ENCODE measurements around the gene PMM2.
A peak's percentile ranks its signal among the peaks of the same experiment; 100 is the strongest.

Gene PMM2

DNA sequence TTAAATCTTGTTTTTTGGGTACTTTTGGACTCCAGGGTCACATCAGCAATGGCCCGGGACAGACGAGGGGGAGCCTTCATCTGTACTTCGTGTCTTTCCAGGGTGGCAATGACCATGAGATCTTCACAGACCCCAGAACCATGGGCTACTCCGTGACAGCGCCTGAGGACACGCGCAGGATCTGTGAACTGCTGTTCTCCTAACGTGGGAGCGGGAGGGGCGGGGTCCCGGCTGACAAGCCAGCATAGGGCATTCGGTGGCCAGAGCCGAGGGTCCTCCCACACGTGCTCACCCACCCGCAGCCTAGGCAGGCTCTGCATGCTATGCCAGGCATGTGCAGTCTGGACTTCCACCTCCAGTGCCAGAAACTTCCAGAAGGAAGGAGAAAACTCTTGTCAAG is 50.0 kb downstream of the PMM2 start:
- DNase-seq (ENCODE audit: low read depth): no peak
- TF ChIP-seq CTCF (conservative IDR thresholded peaks at IDR 0.05; ENCODE audit: low read depth, low read length): no peak
- H3K4me3 ChIP-seq (ENCODE audit: low read depth, low read length): no peak overlapping the region

DNA sequence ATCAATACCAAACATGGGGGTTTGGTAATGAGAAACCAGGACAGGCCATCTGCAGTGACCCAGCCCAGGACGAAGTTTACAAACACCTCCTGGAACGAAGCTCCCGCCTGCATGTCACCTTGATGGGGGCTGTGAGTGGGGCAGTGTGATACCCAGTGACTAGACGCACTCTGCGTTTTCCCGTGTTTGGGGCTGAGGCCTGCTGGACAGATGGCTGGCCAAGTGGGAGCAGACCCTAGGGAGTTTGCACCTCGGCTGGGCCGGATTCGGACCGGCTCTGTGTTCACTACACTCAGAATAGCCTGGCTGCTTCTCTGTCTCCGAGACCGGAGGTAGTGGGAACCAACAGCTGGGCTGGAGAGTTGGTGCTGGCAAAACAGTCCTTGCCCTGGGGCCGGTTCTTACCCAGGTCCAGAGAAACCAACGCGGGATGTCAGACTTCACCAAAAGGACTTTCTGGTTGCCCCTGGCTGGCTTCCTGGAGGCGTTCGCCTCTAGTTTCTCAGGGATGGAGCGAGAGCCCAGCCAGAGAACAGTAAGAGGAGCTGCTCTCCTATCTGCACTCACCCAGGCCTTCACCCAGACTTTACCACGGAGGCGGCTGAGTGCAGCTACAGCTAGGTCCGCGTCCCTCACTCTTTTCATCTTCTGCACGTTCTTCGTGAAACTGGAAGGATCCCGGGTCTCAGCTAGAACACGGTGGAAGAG is 50.7 kb downstream of the PMM2 start:
- no peak for TF ChIP-seq CTCF (conservative IDR thresholded peaks at IDR 0.05; ENCODE audit: low read depth, low read length)
- no peak overlapping the region for H3K4me3 ChIP-seq (ENCODE audit: low read depth, low read length)
- DNase-seq (ENCODE audit: low read depth): peak; percentile 30

DNA sequence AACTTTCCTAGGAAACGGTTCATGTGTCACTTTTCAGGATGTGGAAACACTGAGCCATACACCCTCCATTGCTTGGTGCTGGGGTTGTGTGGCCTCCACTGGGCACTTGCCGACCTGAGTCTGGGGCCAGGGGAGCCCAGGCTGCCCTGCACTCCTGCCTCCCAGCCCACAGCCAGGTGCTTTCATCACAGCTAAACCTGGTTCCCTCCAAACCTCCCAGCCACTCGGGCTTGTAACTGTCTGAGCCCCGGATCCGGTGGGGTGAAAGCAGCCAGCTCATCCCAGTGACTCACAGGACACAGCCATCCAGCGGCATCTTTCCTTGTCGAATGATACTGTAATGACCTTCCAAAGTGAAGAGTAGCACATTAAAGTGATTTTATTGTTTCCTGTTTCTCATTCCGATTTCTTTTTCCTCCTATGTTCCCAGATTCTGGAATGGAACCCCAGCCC is 51.3 kb downstream of the PMM2 start:
- H3K4me3 ChIP-seq (ENCODE audit: low read depth, low read length): no peak overlapping the region
- TF ChIP-seq CTCF (conservative IDR thresholded peaks at IDR 0.05; ENCODE audit: low read depth, low read length): no peak

GRCh38 chr16:8849411-8850011 is 51.9 kb downstream of the PMM2 start:
- peak; percentile 96 for DNase-seq (ENCODE audit: low read depth)
- no peak overlapping the region for H3K4me3 ChIP-seq (ENCODE audit: low read depth, low read length)
- no peak for TF ChIP-seq CTCF (conservative IDR thresholded peaks at IDR 0.05; ENCODE audit: low read depth, low read length)

More for the DNA sequence above, 51.3 kb downstream of the PMM2 start:
- peak; percentile 65 for DNase-seq (ENCODE audit: low read depth)

DNA sequence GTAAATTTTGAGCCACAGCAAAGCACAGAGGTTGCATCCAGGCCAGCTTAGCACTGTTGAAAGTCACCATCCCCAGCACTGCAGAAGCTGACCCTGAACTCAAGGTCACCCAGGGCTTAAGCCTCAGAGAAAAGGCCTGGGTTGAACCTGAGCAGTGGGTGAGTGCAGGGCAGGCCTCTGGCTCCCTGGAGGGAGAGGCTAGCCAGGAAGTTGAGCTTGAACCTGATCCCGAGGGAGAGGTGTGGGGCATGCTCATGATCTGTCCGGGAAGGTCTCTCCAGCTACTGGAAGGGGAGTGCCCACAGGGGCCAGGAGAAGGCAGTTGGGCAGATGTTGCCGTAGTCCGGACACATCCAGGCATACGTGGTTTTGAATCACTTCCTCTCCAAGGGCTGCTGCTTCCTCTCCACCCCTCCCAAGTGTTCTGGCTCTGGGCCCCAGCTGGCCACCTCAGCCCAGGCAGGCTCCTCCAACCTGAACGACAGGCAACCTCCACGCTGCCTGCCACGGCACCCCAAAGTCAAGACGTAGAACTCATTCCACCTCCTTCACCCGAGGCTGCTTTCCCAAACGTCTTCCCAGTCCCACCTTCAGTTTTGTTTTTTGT is 52.7 kb downstream of the PMM2 start:
- no peak for TF ChIP-seq CTCF (conservative IDR thresholded peaks at IDR 0.05; ENCODE audit: low read depth, low read length)
- no peak overlapping the region for H3K4me3 ChIP-seq (ENCODE audit: low read depth, low read length)
- peak; percentile 82 for DNase-seq (ENCODE audit: low read depth)

- no peak for DNase-seq (ENCODE audit: low read depth)
- H3K4me3 ChIP-seq (ENCODE audit: low read depth, low read length): no peak overlapping the region
- no peak for TF ChIP-seq CTCF (conservative IDR thresholded peaks at IDR 0.05; ENCODE audit: low read depth, low read length)
These were observed 54.2 kb downstream of the PMM2 start for GRCh38 chr16:8851761-8852403.
